ENCODE results near the gene SAA2.
"Not testable (repeated sequence)": the region's sequence is repeated elsewhere in the genome, so short reads cannot be mapped to it uniquely, and the experiment has no call there.

Gene SAA2

GRCh38 chr11:18203723-18204122 lies 44.7 kb downstream of the SAA2 start:
- no peaks in the 10 kb centered on the region for H3K36me3 ChIP-seq (ENCODE audit: control insufficient read depth, insufficient read depth, low read length)
- no peak overlapping the region for H3K27ac ChIP-seq (ENCODE audit: insufficient read depth, low read length, poor library complexity, severe bottlenecking)
- H3K4me1 ChIP-seq (ENCODE audit: control insufficient read depth, insufficient read depth, low read length, poor library complexity, severe bottlenecking): no peaks in the 10 kb centered on the region
- H3K27me3 ChIP-seq (replicated peaks; ENCODE audit: control insufficient read depth, insufficient read depth, low read length, poor library complexity, severe bottlenecking): peaks cover under 1% of the 10 kb centered on the region
- no peak overlapping the region for H3K4me3 ChIP-seq (ENCODE audit: insufficient read depth, low read depth, low read length, poor library complexity, severe bottlenecking)
- no peak for DNase-seq
- no peaks in the 10 kb centered on the region for H3K9me3 ChIP-seq (ENCODE audit: control insufficient read depth, low read length)

- not testable (repeated sequence) for H3K4me3 ChIP-seq (ENCODE audit: insufficient read depth, low read depth, low read length, poor library complexity, severe bottlenecking); H3K36me3 ChIP-seq (ENCODE audit: control insufficient read depth, insufficient read depth, low read length); DNase-seq; H3K27ac ChIP-seq (ENCODE audit: insufficient read depth, low read length, poor library complexity, severe bottlenecking); H3K4me1 ChIP-seq (ENCODE audit: control insufficient read depth, insufficient read depth, low read length, poor library complexity, severe bottlenecking); H3K9me3 ChIP-seq (ENCODE audit: control insufficient read depth, low read length); H3K27me3 ChIP-seq (replicated peaks; ENCODE audit: control insufficient read depth, insufficient read depth, low read length, poor library complexity, severe bottlenecking)
Measured at GRCh38 chr11:18197738-18198137, 50.7 kb downstream of the SAA2 start.

GRCh38 chr11:18196532-18196931 lies 51.9 kb downstream of the SAA2 start:
- Histone ChIP-seq H3K4me1 (ENCODE audit: control insufficient read depth, insufficient read depth, low read length, poor library complexity, severe bottlenecking) (no peaks in the 10 kb centered on the region), H3K4me3 (ENCODE audit: insufficient read depth, low read depth, low read length, poor library complexity, severe bottlenecking) (no peak overlapping the region), H3K27ac (ENCODE audit: insufficient read depth, low read length, poor library complexity, severe bottlenecking) (no peak overlapping the region), H3K9me3 (ENCODE audit: control insufficient read depth, low read length) (no peaks in the 10 kb centered on the region), H3K27me3 (replicated peaks; ENCODE audit: control insufficient read depth, insufficient read depth, low read length, poor library complexity, severe bottlenecking) (no peaks in the 10 kb centered on the region), H3K36me3 (ENCODE audit: control insufficient read depth, insufficient read depth, low read length) (no peaks in the 10 kb centered on the region)
- no peak for DNase-seq
